ENCODE results near the gene SNX11. TPM values are rescaled to one million over a fixed set of nuclear protein-coding genes. Genes with fewer than 3 reads are reported as not detected.
A peak's percentile ranks its signal among the peaks of the same experiment; 100 is the strongest.

SNX11 gene
- total RNA-seq, 1 donor from 2014 or later = 44.0 TPM

- TF ChIP-seq CTCF (IDR thresholded peaks at IDR 0.05; ENCODE audit: partially characterized antibody, unreplicated experiment) = peak; percentile 75
- Mint-ChIP-seq H3K4me1 (ENCODE audit: low read depth, unreplicated experiment) (peaks cover 28% of the 10 kb centered on the region), H3K36me3 (ENCODE audit: unreplicated experiment) (no peaks in the 10 kb centered on the region), H3K4me3 (ENCODE audit: unreplicated experiment) (no peak overlapping the region), H3K27ac (ENCODE audit: unreplicated experiment) (peak overlapping the region; percentile 43), H3K9me3 (ENCODE audit: unreplicated experiment) (peaks cover 4% of the 10 kb centered on the region), H3K27me3 (ENCODE audit: unreplicated experiment) (peaks cover 4% of the 10 kb centered on the region)
- peak; percentile 40 for DNase-seq
These were observed 23.8 kb downstream of the SNX11 start for GRCh38 chr17:48131216-48131824.

GRCh38 chr17:48132385-48132784 lies 24.8 kb downstream of the SNX11 start:
- Mint-ChIP-seq H3K4me1 (ENCODE audit: low read depth, unreplicated experiment) (peaks cover 18% of the 10 kb centered on the region), H3K27me3 (ENCODE audit: unreplicated experiment) (peaks cover 4% of the 10 kb centered on the region), H3K4me3 (ENCODE audit: unreplicated experiment) (no peak overlapping the region), H3K9me3 (ENCODE audit: unreplicated experiment) (peaks cover 3% of the 10 kb centered on the region), H3K36me3 (ENCODE audit: unreplicated experiment) (no peaks in the 10 kb centered on the region), H3K27ac (ENCODE audit: unreplicated experiment) (no peak overlapping the region)
- no peak for DNase-seq
- TF ChIP-seq CTCF (IDR thresholded peaks at IDR 0.05; ENCODE audit: partially characterized antibody, unreplicated experiment) = no peak

- no peak for TF ChIP-seq CTCF (IDR thresholded peaks at IDR 0.05; ENCODE audit: partially characterized antibody, unreplicated experiment)
- Mint-ChIP-seq H3K9me3 (ENCODE audit: unreplicated experiment) (no peaks in the 10 kb centered on the region), H3K27ac (ENCODE audit: unreplicated experiment) (no peak overlapping the region), H3K4me3 (ENCODE audit: unreplicated experiment) (no peak overlapping the region), H3K36me3 (ENCODE audit: unreplicated experiment) (no peaks in the 10 kb centered on the region), H3K4me1 (ENCODE audit: low read depth, unreplicated experiment) (peaks cover 11% of the 10 kb centered on the region), H3K27me3 (ENCODE audit: unreplicated experiment) (peaks cover 4% of the 10 kb centered on the region)
- DNase-seq = no peak
These were observed 27.4 kb downstream of the SNX11 start for GRCh38 chr17:48134912-48135480.

GRCh38 chr17:48137656-48138055 lies 30.1 kb downstream of the SNX11 start:
- no peaks in the 10 kb centered on the region for H3K36me3 Mint-ChIP-seq (ENCODE audit: unreplicated experiment)
- H3K27me3 Mint-ChIP-seq (ENCODE audit: unreplicated experiment) = no peaks in the 10 kb centered on the region
- H3K4me3 Mint-ChIP-seq (ENCODE audit: unreplicated experiment) = peak overlapping the region; percentile 56
- no peak for TF ChIP-seq CTCF (IDR thresholded peaks at IDR 0.05; ENCODE audit: partially characterized antibody, unreplicated experiment)
- no peaks in the 10 kb centered on the region for H3K9me3 Mint-ChIP-seq (ENCODE audit: unreplicated experiment)
- no peak for DNase-seq
- peak overlapping the region; percentile 31 for H3K27ac Mint-ChIP-seq (ENCODE audit: unreplicated experiment)
- peaks cover 3% of the 10 kb centered on the region for H3K4me1 Mint-ChIP-seq (ENCODE audit: low read depth, unreplicated experiment)

GRCh38 chr17:48139944-48140343 lies 32.4 kb downstream of the SNX11 start:
- H3K4me3 Mint-ChIP-seq (ENCODE audit: unreplicated experiment) = no peak overlapping the region
- TF ChIP-seq CTCF (IDR thresholded peaks at IDR 0.05; ENCODE audit: partially characterized antibody, unreplicated experiment) = no peak
- no peaks in the 10 kb centered on the region for H3K9me3 Mint-ChIP-seq (ENCODE audit: unreplicated experiment)
- no peak overlapping the region for H3K27ac Mint-ChIP-seq (ENCODE audit: unreplicated experiment)
- H3K36me3 Mint-ChIP-seq (ENCODE audit: unreplicated experiment) = no peaks in the 10 kb centered on the region
- H3K4me1 Mint-ChIP-seq (ENCODE audit: low read depth, unreplicated experiment) = peaks cover 3% of the 10 kb centered on the region
- DNase-seq = no peak
- no peaks in the 10 kb centered on the region for H3K27me3 Mint-ChIP-seq (ENCODE audit: unreplicated experiment)
